Measurements from ENCODE around the gene NTMT1. TPM values are rescaled to one million over a fixed set of nuclear protein-coding genes. Genes with fewer than 3 reads are reported as not detected.

NTMT1 gene
- total RNA-seq, 1 donor from 2014 or later: 15.5 TPM

GRCh38 chr9:129667850-129668249, 41.9 kb downstream of the NTMT1 start:
- intact Hi-C loops (cut with DNase I): no loop called here
- TF ChIP-seq CTCF (IDR thresholded peaks at IDR 0.05) (no peak), POLR2AphosphoS5 (IDR thresholded peaks at IDR 0.05; ENCODE audit: insufficient read depth in 1 of 2, low read depth in 1 of 2) (no peak)
- Histone ChIP-seq H3K27me3 (no peaks in the 10 kb centered on the region), H3K27ac (peak overlapping the region; percentile 86), H3K9me3 (no peaks in the 10 kb centered on the region), H3K4me1 (peaks cover 49% of the 10 kb centered on the region), H3K36me3 (no peaks in the 10 kb centered on the region), H3K4me3 (peak overlapping the region; percentile 46 to 82)
- DNase-seq (ENCODE audit: extremely low spot score in 2 of 2): no peak

DNA sequence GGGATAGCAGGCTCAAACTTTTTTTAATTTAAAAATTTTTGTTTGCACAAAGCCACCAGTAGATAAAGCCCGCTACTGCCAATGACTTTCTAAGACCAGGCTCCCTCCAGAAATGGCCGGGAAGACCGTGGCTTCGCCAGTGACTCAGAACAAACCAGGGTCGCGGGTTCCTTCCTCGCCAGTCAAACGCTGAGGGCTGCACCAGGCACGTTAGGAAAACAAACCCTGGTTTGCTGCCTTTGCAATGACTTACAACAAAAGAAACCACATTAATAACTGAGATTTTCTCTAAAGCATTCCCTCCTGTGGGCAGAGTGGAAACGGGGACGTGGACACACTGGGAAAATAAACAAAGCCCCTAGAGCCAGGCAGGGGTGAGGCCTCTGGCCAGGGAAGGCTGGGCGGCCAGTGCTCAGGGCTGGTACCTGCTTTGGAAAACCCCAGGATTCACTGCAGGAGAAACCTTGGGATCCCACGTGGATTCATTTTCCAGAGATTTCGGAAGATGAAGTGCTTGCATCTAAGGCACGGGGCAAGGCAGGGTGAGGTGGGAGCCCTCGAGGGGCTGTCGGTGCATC, 43.3 kb downstream of the NTMT1 start:
- intact Hi-C loops (cut with DNase I): no loop called here
- no peak for TF ChIP-seq CTCF (IDR thresholded peaks at IDR 0.05)
- TF ChIP-seq POLR2AphosphoS5 (IDR thresholded peaks at IDR 0.05; ENCODE audit: insufficient read depth in 1 of 2, low read depth in 1 of 2): no peak
- no peak for TF ChIP-seq POLR2A (IDR thresholded peaks at IDR 0.05)
- no peak overlapping the region for H3K4me3 ChIP-seq

GRCh38 chr9:129669946-129670345, 44.0 kb downstream of the NTMT1 start:
- peak overlapping the region; percentile 8 for H3K27ac ChIP-seq
- H3K4me1 ChIP-seq: peaks cover 56% of the 10 kb centered on the region
- no peak overlapping the region for H3K4me3 ChIP-seq
- no peaks in the 10 kb centered on the region for H3K36me3 ChIP-seq
- H3K27me3 ChIP-seq: no peaks in the 10 kb centered on the region
- intact Hi-C loops (cut with DNase I): no loop called here
- H3K9me3 ChIP-seq: no peaks in the 10 kb centered on the region
- DNase-seq (ENCODE audit: extremely low spot score in 2 of 2): no peak
- TF ChIP-seq POLR2A (IDR thresholded peaks at IDR 0.05) (no peak), POLR2AphosphoS5 (IDR thresholded peaks at IDR 0.05; ENCODE audit: insufficient read depth in 1 of 2, low read depth in 1 of 2) (no peak), CTCF (IDR thresholded peaks at IDR 0.05) (no peak)

More for the DNA sequence above, 43.3 kb downstream of the NTMT1 start:
- peak overlapping the region; percentile 8 for H3K27ac ChIP-seq
- H3K9me3 ChIP-seq: no peaks in the 10 kb centered on the region
- H3K36me3 ChIP-seq: no peaks in the 10 kb centered on the region
- H3K27me3 ChIP-seq: no peaks in the 10 kb centered on the region
- peaks cover 54% of the 10 kb centered on the region for H3K4me1 ChIP-seq
- DNase-seq (ENCODE audit: extremely low spot score in 2 of 2): no peak

- Histone ChIP-seq H3K27ac (peak overlapping the region; percentile 58), H3K9me3 (no peaks in the 10 kb centered on the region), H3K4me3 (no peak overlapping the region), H3K36me3 (no peaks in the 10 kb centered on the region), H3K27me3 (no peaks in the 10 kb centered on the region), H3K4me1 (peaks cover 63% of the 10 kb centered on the region)
- DNase-seq (ENCODE audit: extremely low spot score in 2 of 2): no peak
- TF ChIP-seq CTCF (IDR thresholded peaks at IDR 0.05): no peak
- TF ChIP-seq POLR2AphosphoS5 (IDR thresholded peaks at IDR 0.05; ENCODE audit: insufficient read depth in 1 of 2, low read depth in 1 of 2): no peak
- no peak for TF ChIP-seq POLR2A (IDR thresholded peaks at IDR 0.05)
- intact Hi-C loops (cut with DNase I): no loop called here
These were observed 45.1 kb downstream of the NTMT1 start for GRCh38 chr9:129671065-129671464.

DNA sequence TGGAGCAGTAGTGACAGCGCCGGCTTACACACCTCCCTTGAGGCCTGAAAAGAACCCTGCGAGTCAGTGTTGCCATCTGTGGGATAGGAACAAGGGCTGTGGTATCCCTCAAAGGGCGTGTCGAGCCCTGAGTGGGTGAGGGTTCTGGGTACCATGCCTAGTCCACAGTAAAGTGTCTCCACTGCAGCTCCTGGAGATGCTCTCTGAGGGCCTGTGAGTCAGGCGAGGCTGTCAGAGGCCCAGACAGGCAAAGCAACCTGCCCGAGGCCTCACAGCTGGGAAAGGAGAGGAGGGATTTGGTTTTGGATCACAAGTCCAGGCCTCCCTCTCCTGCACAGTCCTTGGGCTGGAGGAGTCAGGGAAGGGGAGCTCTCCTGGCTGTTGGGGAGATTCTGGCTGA, 45.6 kb downstream of the NTMT1 start:
- DNase-seq (ENCODE audit: extremely low spot score in 2 of 2): no peak
- intact Hi-C loops (cut with DNase I): no loop called here
- peak overlapping the region; percentile 58 for H3K27ac ChIP-seq
- H3K36me3 ChIP-seq: no peaks in the 10 kb centered on the region
- H3K9me3 ChIP-seq: no peaks in the 10 kb centered on the region
- peaks cover 65% of the 10 kb centered on the region for H3K4me1 ChIP-seq
- no peaks in the 10 kb centered on the region for H3K27me3 ChIP-seq
- no peak for TF ChIP-seq CTCF (IDR thresholded peaks at IDR 0.05)
- TF ChIP-seq POLR2AphosphoS5 (IDR thresholded peaks at IDR 0.05; ENCODE audit: insufficient read depth in 1 of 2, low read depth in 1 of 2): no peak
- TF ChIP-seq POLR2A (IDR thresholded peaks at IDR 0.05): no peak
- H3K4me3 ChIP-seq: no peak overlapping the region
